ENCODE results near the gene CELF2. TPM values are rescaled to one million over a fixed set of nuclear protein-coding genes. Genes with fewer than 3 reads are reported as not detected.

The CELF2 gene
- total RNA-seq, 1 donor from 2014 or later, result 71.2 TPM

GRCh38 chr10:11018432-11018841 is 765 bp downstream of the CELF2 start:
- intact Hi-C loops (cut with DNase I), result loop anchor here (2.0 to 10.0 kb wide), 4 partner anchors 28 to 221 kb away; no protein-coding TSS in a partner anchor
- peak; percentile 9 for ATAC-seq
- DNase-seq (ENCODE audit: missing footprints), result peak; percentile 73

- DNase-seq (ENCODE audit: missing footprints) (no peak), ATAC-seq (peak; percentile 3)
- intact Hi-C loops (cut with DNase I), result loop anchor here (2.0 to 10.0 kb wide), 4 partner anchors 28 to 222 kb away; no protein-coding TSS in a partner anchor
Observed at GRCh38 chr10:11018855-11019631, 1.4 kb downstream of the CELF2 start.

GRCh38 chr10:11019724-11020547 is 2.3 kb downstream of the CELF2 start:
- ATAC-seq (no peak), DNase-seq (ENCODE audit: missing footprints) (no peak)
- intact Hi-C loops (cut with DNase I), result loop anchor here (2.0 to 10.0 kb wide), 5 partner anchors 27 to 223 kb away; no protein-coding TSS in a partner anchor

GRCh38 chr10:11020548-11020942 is 2.9 kb downstream of the CELF2 start:
- intact Hi-C loops (cut with DNase I), result loop anchor here (5.0 kb wide), 1 partner anchor 108 kb away; no protein-coding TSS in a partner anchor
- no peak for DNase-seq (ENCODE audit: missing footprints)
- ATAC-seq, result no peak

- intact Hi-C loops (cut with DNase I), result loop anchor here (5.0 kb wide), 1 partner anchor 110 kb away; no protein-coding TSS in a partner anchor
- DNase-seq (ENCODE audit: missing footprints) (no peak), ATAC-seq (no peak)
Observed at GRCh38 chr10:11022213-11022612, 4.5 kb downstream of the CELF2 start.

- intact Hi-C loops (cut with DNase I), result loop anchor here (5.0 kb wide), 1 partner anchor 111 kb away; no protein-coding TSS in a partner anchor
Observed at GRCh38 chr10:11023009-11023953, 5.6 kb downstream of the CELF2 start.

GRCh38 chr10:11024596-11024995 is 6.9 kb downstream of the CELF2 start:
- intact Hi-C loops (cut with DNase I), result loop anchor here (5.0 kb wide), 1 partner anchor 112 kb away; no protein-coding TSS in a partner anchor
- no peak for DNase-seq (ENCODE audit: missing footprints)
- ATAC-seq, result peak; percentile 45

More at GRCh38 chr10:11023009-11023953, 5.6 kb downstream of the CELF2 start:
- ATAC-seq (no peak), DNase-seq (ENCODE audit: missing footprints) (no peak)

- no peak for ATAC-seq
- no peak for DNase-seq (ENCODE audit: missing footprints)
- intact Hi-C loops (cut with DNase I), result loop anchor here (5.0 kb wide), 1 partner anchor 241 kb away; no protein-coding TSS in a partner anchor
Observed at GRCh38 chr10:11025978-11026377, 8.3 kb downstream of the CELF2 start.

- DNase-seq (ENCODE audit: missing footprints) (no peak), ATAC-seq (peak; percentile 44)
- intact Hi-C loops (cut with DNase I), result loop anchor here (5.0 kb wide), 1 partner anchor 241 kb away; no protein-coding TSS in a partner anchor
Observed at GRCh38 chr10:11026773-11027172, 9.1 kb downstream of the CELF2 start.

GRCh38 chr10:11034762-11035161 is 17.1 kb downstream of the CELF2 start:
- ATAC-seq, result no peak
- no peak for DNase-seq (ENCODE audit: missing footprints)
- intact Hi-C loops (cut with DNase I), result loop anchor here (5.0 to 10.0 kb wide), 4 partner anchors 53 to 800 kb away; no protein-coding TSS in a partner anchor

- ATAC-seq (peak; percentile 71), DNase-seq (ENCODE audit: missing footprints) (no peak)
- intact Hi-C loops (cut with DNase I), result loop anchor here (5.0 to 10.0 kb wide), 3 partner anchors 163 to 801 kb away; no protein-coding TSS in a partner anchor
Observed at GRCh38 chr10:11035301-11035991, 17.8 kb downstream of the CELF2 start.

- no peak for DNase-seq (ENCODE audit: missing footprints)
- ATAC-seq, result peak; percentile 40
- intact Hi-C loops (cut with DNase I), result loop anchor here (5.0 to 10.0 kb wide), 3 partner anchors 164 to 802 kb away; no protein-coding TSS in a partner anchor
Observed at GRCh38 chr10:11036424-11037011, 18.8 kb downstream of the CELF2 start.

- ATAC-seq (no peak), DNase-seq (ENCODE audit: missing footprints) (no peak)
- intact Hi-C loops (cut with DNase I), result loop anchor here (5.0 to 10.0 kb wide), 3 partner anchors 166 to 803 kb away; no protein-coding TSS in a partner anchor
Observed at GRCh38 chr10:11037991-11038390, 20.3 kb downstream of the CELF2 start.

GRCh38 chr10:11042357-11042756 is 24.7 kb downstream of the CELF2 start:
- intact Hi-C loops (cut with DNase I), result no loop called here
- ATAC-seq (no peak), DNase-seq (ENCODE audit: missing footprints) (no peak)

- ATAC-seq (no peak), DNase-seq (ENCODE audit: missing footprints) (no peak)
- intact Hi-C loops (cut with DNase I), result no loop called here
Observed at GRCh38 chr10:11043039-11043438, 25.4 kb downstream of the CELF2 start.

GRCh38 chr10:11043446-11044127 is 25.9 kb downstream of the CELF2 start:
- DNase-seq (ENCODE audit: missing footprints), result no peak
- ATAC-seq, result no peak
- intact Hi-C loops (cut with DNase I), result no loop called here

All from Right ventricle myocardium inferior (tissue), 1 donor.